Mucosa of descending colon (tissue), 3 donors: ENCODE results near the gene SLFN12L. TPM values are rescaled to one million over a fixed set of nuclear protein-coding genes. Genes with fewer than 3 reads are reported as not detected.
A peak's percentile ranks its signal among the peaks of the same experiment; 100 is the strongest.

Source experiments
- ATAC-seq: fragments of 200-7000 bp; cut with Tn5 transposase; one replicate; pipeline ENCODE4 v1.9.1; 2020; ENCODE audit warnings: mild to moderate bottlenecking, moderate library complexity
- DNase-seq, 3 donors: peaks; one replicate each; pipeline ENCODE4 v3.0.0-alpha.2; 2020
- H3K36me3 ChIP-seq: fragments of 200-600 bp; one replicate; pipeline ENCODE4 v1.8.0; 2021; ENCODE audit warnings: low read depth, mild to moderate bottlenecking
- H3K4me1 ChIP-seq: fragments of 200-600 bp; one replicate; pipeline ENCODE4 v1.8.0; 2021; ENCODE audit warnings: low read depth, mild to moderate bottlenecking
- H3K4me3 ChIP-seq: fragments of 200-600 bp; one replicate; pipeline ENCODE4 v1.8.0; 2021; ENCODE audit warnings: mild to moderate bottlenecking
- H3K9me3 ChIP-seq: fragments of 200-600 bp; one replicate; pipeline ENCODE4 v1.8.0; 2021; ENCODE audit warnings: mild to moderate bottlenecking
- CTCF ChIP-seq: fragments of 200-600 bp; IDR thresholded peaks from one replicate; pipeline ENCODE4 v1.8.0; 2022; ENCODE audit warnings: antibody characterized with exemption, mild to moderate bottlenecking
- intact Hi-C, 2 donors: fragments of 100-400 bp; cut with DNase I in 1 of 2; cut with micrococcal nuclease in 1 of 2; formaldehyde crosslinking; loops; one replicate each; pipeline versions ENCODE4 v1.11.0 to v1.11.1; 2022; cut with DNase I, micrococcal nuclease
- long read RNA-seq, 2 donors: library from polyadenylated mRNA; unstranded; transcript quantifications; one replicate each; pipeline ENCODE4 v2.0.0, GENCODE V29; 2019 to 2021
- total RNA-seq, 3 donors: library from RNA; stranded (reverse); fragmentation: NEBNext Ultra II Directional in 2 of 3; extraction: Animal tissue kit (Norgen Biotek cat#: 25700) in 2 of 3; gene quantifications; one replicate each; pipeline versions ENCODE4 v1.2.1 to v1.2.4, GENCODE V29; 2021 to 2023
- donor health status: DM: no; HTN: no; CAD: no; lungs with moderate emphysema.
- donor health status: DM: no; HTN: no; CAD: no.
- donor health status: DM: no; HTN: yes; CAD: no.

Gene SLFN12L
- total RNA-seq = 1 to 10 TPM; 1.5 to 2.9 (median 2.9) TPM
- long read RNA-seq, donor 1, partial matches to known transcripts = 0 of 1 reads
- long read RNA-seq, donor 1, other reads (novel, unspliced or antisense) = 1 of 1 reads
- long read RNA-seq, donor 2, partial matches to known transcripts = 1 of 3 reads
- long read RNA-seq, donor 2, other reads (novel, unspliced or antisense) = 2 of 3 reads

- TF ChIP-seq CTCF = no peak
- DNase-seq = no peak
- peak; percentile 28 for ATAC-seq
- H3K36me3 ChIP-seq = no peaks in the 10 kb centered on the region
- H3K4me3 ChIP-seq = no peak within 1 kb of the TSS
- no peaks in the 10 kb centered on the region for H3K4me1 ChIP-seq
- no peaks in the 10 kb centered on the region for H3K9me3 ChIP-seq
- intact Hi-C loops = loop anchor here (5.0 to 10.0 kb wide), 2 partner anchors 225 to 363 kb away; no protein-coding TSS in a partner anchor
These were observed at the start of gene SLFN12L for GRCh38 chr17:35537601-35538141. Gene SLFN12L, minus strand, starts transcription at chr17:35537678. Its CDS starts 15,314 bp downstream, at chr17:35522364.

GRCh38 chr17:35586569-35587073, 49.1 kb upstream of the SLFN12L start:
- no peak for TF ChIP-seq CTCF
- Histone ChIP-seq H3K4me3 (no peak overlapping the region), H3K36me3 (peaks cover 2% of the 10 kb centered on the region), H3K4me1 (peaks cover 21% of the 10 kb centered on the region), H3K9me3 (no peaks in the 10 kb centered on the region)
- intact Hi-C loops = no loop called here
- DNase-seq (no peak), ATAC-seq (no peak)

GRCh38 chr17:35584061-35584460, 46.6 kb upstream of the SLFN12L start:
- no peak overlapping the region for H3K4me3 ChIP-seq
- DNase-seq (no peak), ATAC-seq (no peak)
- peaks cover 7% of the 10 kb centered on the region for H3K4me1 ChIP-seq
- no peak for TF ChIP-seq CTCF
- H3K9me3 ChIP-seq = no peaks in the 10 kb centered on the region
- intact Hi-C loops = no loop called here
- peaks cover 2% of the 10 kb centered on the region for H3K36me3 ChIP-seq

GRCh38 chr17:35578929-35579432, 41.5 kb upstream of the SLFN12L start:
- Histone ChIP-seq H3K36me3 (no peaks in the 10 kb centered on the region), H3K4me1 (no peaks in the 10 kb centered on the region), H3K4me3 (peak overlapping the region; percentile 54), H3K9me3 (no peaks in the 10 kb centered on the region)
- no peak for TF ChIP-seq CTCF
- ATAC-seq (peak; percentile 28), DNase-seq (no peak)
- intact Hi-C loops = no loop called here

- no peaks in the 10 kb centered on the region for H3K36me3 ChIP-seq
- H3K4me3 ChIP-seq = peak within 1 kb of the TSS; percentile 54
- intact Hi-C loops = no loop called here
- H3K4me1 ChIP-seq = no peaks in the 10 kb centered on the region
- H3K9me3 ChIP-seq = no peaks in the 10 kb centered on the region
- TF ChIP-seq CTCF = no peak
- ATAC-seq (peak; percentile 98), DNase-seq (peak; percentile 88 to 93 (median 92))
These were observed 40.9 kb upstream of the SLFN12L start, which contains the start of gene PEX12 for GRCh38 chr17:35578197-35578928. Gene PEX12, minus strand, starts transcription at chr17:35578571. Its CDS starts 550 bp downstream, at chr17:35578021.
